ENCODE data around the gene AP2A2. TPM values are rescaled to one million over a fixed set of nuclear protein-coding genes. Genes with fewer than 3 reads are reported as not detected.

Gene AP2A2
- total RNA-seq, 1 experiment from 2014 or later = 92.9 TPM

DNA sequence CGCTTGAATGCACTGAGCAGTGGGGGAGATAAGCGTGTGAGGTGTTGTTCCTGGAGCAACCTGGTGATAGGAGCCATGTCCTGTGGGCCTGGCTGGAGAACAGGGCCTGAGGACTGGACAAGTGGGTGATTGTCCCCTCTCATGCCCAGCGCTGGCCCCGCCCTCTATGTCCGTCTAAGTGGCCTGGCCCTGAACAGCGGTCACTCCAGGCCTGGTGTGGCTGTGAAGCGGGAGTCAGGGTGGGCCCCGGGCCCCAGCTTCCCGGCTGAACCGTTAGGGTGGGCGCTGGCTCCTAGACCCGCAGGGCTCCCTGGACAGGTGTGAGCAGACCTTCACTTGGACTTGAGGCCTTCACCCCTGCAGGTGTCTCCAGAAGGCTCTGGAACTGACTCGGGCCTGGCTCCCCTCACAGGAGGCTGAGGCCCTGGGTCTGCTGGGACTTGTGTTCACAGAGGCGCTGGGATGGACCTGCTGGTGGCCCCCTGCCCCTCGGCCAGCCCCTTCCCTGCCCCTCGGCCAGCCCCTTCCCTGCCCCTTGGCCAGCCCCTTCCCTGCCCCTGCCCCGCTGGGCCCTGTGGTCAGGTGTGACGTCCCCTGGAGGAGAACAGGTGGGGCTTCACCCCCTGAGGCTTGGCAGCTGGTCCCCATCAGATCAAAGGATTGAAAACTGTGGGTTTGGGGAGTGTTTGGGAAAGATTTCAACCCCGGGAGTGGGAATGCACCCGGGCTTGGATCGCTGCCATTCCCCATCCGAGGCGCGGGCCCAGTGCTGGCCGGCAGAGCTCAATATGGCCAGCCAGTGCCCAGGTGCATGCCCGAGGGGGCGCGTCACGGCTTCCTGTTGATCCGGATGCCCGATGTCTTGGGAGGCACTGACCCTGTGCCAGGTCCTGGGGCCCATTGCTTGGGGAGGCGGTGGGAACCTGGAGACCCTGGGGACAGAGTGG lies 114.1 kb downstream of the AP2A2 start:
- CTCF ChIA-PET = interaction anchor here (1.2 to 1.6 kb wide), 2 partner anchors 12 to 180 kb away, joined by 3 read pairs; no protein-coding TSS in a partner anchor
- Mint-ChIP-seq H3K27ac (ENCODE audit: unreplicated experiment) (peak overlapping the region; percentile 71), H3K9me3 (ENCODE audit: low read depth, unreplicated experiment) (no peaks in the 10 kb centered on the region), H3K36me3 (ENCODE audit: insufficient read depth, unreplicated experiment) (peaks cover 18% of the 10 kb centered on the region), H3K27me3 (ENCODE audit: unreplicated experiment) (peaks cover 13% of the 10 kb centered on the region), H3K4me1 (ENCODE audit: low read depth, unreplicated experiment) (peaks cover 16% of the 10 kb centered on the region), H3K4me3 (ENCODE audit: low read depth, unreplicated experiment) (no peak overlapping the region)
- TF ChIP-seq, protein P1, sequence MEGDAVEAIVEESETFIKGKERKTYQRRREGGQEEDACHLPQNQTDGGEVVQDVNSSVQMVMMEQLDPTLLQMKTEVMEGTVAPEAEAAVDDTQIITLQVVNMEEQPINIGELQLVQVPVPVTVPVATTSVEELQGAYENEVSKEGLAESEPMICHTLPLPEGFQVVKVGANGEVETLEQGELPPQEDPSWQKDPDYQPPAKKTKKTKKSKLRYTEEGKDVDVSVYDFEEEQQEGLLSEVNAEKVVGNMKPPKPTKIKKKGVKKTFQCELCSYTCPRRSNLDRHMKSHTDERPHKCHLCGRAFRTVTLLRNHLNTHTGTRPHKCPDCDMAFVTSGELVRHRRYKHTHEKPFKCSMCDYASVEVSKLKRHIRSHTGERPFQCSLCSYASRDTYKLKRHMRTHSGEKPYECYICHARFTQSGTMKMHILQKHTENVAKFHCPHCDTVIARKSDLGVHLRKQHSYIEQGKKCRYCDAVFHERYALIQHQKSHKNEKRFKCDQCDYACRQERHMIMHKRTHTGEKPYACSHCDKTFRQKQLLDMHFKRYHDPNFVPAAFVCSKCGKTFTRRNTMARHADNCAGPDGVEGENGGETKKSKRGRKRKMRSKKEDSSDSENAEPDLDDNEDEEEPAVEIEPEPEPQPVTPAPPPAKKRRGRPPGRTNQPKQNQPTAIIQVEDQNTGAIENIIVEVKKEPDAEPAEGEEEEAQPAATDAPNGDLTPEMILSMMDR (IDR thresholded peaks at IDR 0.05; ENCODE audit: unreplicated experiment) = no peak
- DNase-seq = peak; percentile 79
- intact Hi-C loops (cut with micrococcal nuclease; ENCODE audit: unreplicated experiment) = loop anchor here (10.0 kb wide), 1 partner anchor 115 kb away; the partner anchor contains the start of gene AP2A2
- BruUV-seq (replicated peaks) = no TSS peak

DNA sequence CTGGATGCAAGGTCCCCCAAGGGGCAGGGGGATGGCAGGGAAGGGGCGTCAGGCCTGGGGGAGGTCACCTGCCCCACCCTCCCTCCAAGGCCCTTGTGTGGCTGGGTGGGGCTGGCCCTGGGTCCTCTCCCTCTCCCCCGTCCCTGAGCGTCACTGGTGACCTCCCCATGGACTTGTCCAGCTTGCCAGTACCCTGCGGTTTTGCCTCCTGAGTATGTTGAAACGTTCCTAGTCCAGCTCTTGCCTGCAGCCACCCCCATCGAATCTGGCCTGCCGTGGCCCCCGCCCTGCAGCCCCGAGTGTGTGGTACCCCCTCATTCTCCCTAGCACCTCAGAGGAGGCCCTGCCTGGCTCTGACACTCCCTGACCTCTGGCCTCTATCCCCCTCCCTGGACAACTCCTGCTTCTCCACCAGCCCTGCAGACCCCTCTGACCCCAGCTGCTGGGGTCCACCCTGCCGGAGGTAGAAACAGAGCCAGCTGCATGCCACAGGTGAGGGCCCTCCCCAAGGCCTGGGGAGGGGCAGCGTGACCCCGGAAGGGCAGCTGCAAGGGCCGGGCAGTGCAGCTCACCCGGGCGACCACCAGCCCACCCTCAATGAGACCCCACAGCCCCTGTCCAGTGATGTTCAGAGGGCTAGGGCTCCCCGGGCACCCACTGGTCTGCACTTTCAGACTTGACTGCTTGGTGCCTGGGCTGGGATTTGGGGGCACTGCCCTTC lies 114.9 kb downstream of the AP2A2 start:
- no TSS peak for BruUV-seq (replicated peaks)
- Mint-ChIP-seq H3K27ac (ENCODE audit: unreplicated experiment) (peak overlapping the region; percentile 71), H3K4me1 (ENCODE audit: low read depth, unreplicated experiment) (peaks cover 16% of the 10 kb centered on the region), H3K27me3 (ENCODE audit: unreplicated experiment) (peaks cover 22% of the 10 kb centered on the region), H3K36me3 (ENCODE audit: insufficient read depth, unreplicated experiment) (peaks cover 12% of the 10 kb centered on the region), H3K9me3 (ENCODE audit: low read depth, unreplicated experiment) (peaks cover 4% of the 10 kb centered on the region), H3K4me3 (ENCODE audit: low read depth, unreplicated experiment) (no peak overlapping the region)
- TF ChIP-seq, protein P1 (IDR thresholded peaks at IDR 0.05; ENCODE audit: unreplicated experiment) = no peak
- intact Hi-C loops (cut with micrococcal nuclease; ENCODE audit: unreplicated experiment) = loop anchor here (10.0 kb wide), 1 partner anchor 116 kb away; the partner anchor contains the start of gene AP2A2
- CTCF ChIA-PET = interaction anchor here (1.2 to 1.6 kb wide), 2 partner anchors 11 to 181 kb away, joined by 3 read pairs; no protein-coding TSS in a partner anchor
- DNase-seq = peak; percentile 53

DNA sequence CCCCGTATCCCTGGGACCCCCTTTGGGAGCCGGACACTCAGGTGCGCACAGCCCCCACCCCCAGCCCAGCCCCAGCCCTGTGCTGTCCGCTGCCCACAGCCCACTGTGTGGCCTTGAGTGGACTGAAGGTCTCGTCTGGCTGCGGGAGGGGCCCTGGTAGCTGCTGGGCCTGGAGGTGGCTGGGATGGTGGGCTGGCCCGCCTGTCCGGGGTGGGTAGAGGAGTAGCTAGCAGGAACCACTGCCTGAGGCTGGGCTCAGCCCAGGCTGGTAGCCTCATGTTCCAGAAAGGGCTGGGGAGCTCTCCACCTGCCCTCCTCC lies 115.4 kb downstream of the AP2A2 start:
- intact Hi-C loops (cut with micrococcal nuclease; ENCODE audit: unreplicated experiment) = loop anchor here (10.0 kb wide), 1 partner anchor 116 kb away; the partner anchor contains the start of gene AP2A2
- peaks cover 4% of the 10 kb centered on the region for H3K9me3 Mint-ChIP-seq (ENCODE audit: low read depth, unreplicated experiment)
- DNase-seq = no peak
- no peak overlapping the region for H3K4me3 Mint-ChIP-seq (ENCODE audit: low read depth, unreplicated experiment)
- H3K27ac Mint-ChIP-seq (ENCODE audit: unreplicated experiment) = no peak overlapping the region
- TF ChIP-seq, protein P1 (IDR thresholded peaks at IDR 0.05; ENCODE audit: unreplicated experiment) = no peak
- H3K36me3 Mint-ChIP-seq (ENCODE audit: insufficient read depth, unreplicated experiment) = peaks cover 12% of the 10 kb centered on the region
- CTCF ChIA-PET = no interaction called here
- no TSS peak for BruUV-seq (replicated peaks)
- peaks cover 16% of the 10 kb centered on the region for H3K4me1 Mint-ChIP-seq (ENCODE audit: low read depth, unreplicated experiment)
- peaks cover 23% of the 10 kb centered on the region for H3K27me3 Mint-ChIP-seq (ENCODE audit: unreplicated experiment)

DNA sequence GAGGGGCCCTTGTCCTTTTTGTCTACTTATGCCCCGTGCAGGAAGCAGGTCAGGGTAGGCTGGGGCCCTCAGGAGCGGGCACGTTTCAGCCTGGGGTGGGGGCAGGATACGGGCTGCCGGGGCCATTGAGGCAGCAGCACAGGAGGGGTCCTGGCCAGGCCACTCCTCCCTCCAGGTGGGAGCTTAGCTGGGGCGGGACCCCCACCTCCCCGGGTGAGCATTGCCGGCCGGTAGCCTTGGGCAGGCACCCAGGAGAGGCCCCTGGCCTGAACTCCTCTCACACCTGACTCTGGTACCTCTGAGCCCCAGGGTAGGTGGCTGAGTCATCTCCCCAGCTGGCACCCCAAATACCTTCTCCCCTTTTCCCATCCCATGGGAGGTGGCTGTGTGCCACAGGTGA lies 115.8 kb downstream of the AP2A2 start:
- Mint-ChIP-seq H3K9me3 (ENCODE audit: low read depth, unreplicated experiment) (peaks cover 4% of the 10 kb centered on the region), H3K27me3 (ENCODE audit: unreplicated experiment) (peaks cover 25% of the 10 kb centered on the region), H3K4me3 (ENCODE audit: low read depth, unreplicated experiment) (no peak overlapping the region), H3K4me1 (ENCODE audit: low read depth, unreplicated experiment) (peaks cover 16% of the 10 kb centered on the region), H3K27ac (ENCODE audit: unreplicated experiment) (no peak overlapping the region), H3K36me3 (ENCODE audit: insufficient read depth, unreplicated experiment) (peaks cover 12% of the 10 kb centered on the region)
- intact Hi-C loops (cut with micrococcal nuclease; ENCODE audit: unreplicated experiment) = loop anchor here (10.0 kb wide), 1 partner anchor 117 kb away; the partner anchor contains the start of gene AP2A2
- no TSS peak for BruUV-seq (replicated peaks)
- TF ChIP-seq, protein P1 (IDR thresholded peaks at IDR 0.05; ENCODE audit: unreplicated experiment) = no peak
- CTCF ChIA-PET = interaction anchor here (0.6 to 1.5 kb wide), 4 partner anchors 31 to 542 kb away, joined by 3 to 17 read pairs (median 4); no protein-coding TSS in a partner anchor
- no peak for DNase-seq
